PC-9 (cell line): Measurements from ENCODE around the gene PURA.

ENCODE experiments used
- EZH2 ChIP-seq: fragments of 200-600 bp; sonication (generic); IDR thresholded peaks from 2 replicates; pipeline ENCODE4 v1.8.0; 2017; ENCODE audit warnings: antibody characterized with exemption, low read depth
- TF ChIP-seq, protein P1 (sequence below): fragments of 200-600 bp; sonication (generic); conservative IDR thresholded peaks from 2 replicates; pipeline ENCODE4 v1.6.1; 2017; ENCODE audit warnings: mixed run types, antibody characterized with exemption, mild to moderate bottlenecking, moderate library complexity

- no peak for TF ChIP-seq EZH2
- TF ChIP-seq, protein P1, sequence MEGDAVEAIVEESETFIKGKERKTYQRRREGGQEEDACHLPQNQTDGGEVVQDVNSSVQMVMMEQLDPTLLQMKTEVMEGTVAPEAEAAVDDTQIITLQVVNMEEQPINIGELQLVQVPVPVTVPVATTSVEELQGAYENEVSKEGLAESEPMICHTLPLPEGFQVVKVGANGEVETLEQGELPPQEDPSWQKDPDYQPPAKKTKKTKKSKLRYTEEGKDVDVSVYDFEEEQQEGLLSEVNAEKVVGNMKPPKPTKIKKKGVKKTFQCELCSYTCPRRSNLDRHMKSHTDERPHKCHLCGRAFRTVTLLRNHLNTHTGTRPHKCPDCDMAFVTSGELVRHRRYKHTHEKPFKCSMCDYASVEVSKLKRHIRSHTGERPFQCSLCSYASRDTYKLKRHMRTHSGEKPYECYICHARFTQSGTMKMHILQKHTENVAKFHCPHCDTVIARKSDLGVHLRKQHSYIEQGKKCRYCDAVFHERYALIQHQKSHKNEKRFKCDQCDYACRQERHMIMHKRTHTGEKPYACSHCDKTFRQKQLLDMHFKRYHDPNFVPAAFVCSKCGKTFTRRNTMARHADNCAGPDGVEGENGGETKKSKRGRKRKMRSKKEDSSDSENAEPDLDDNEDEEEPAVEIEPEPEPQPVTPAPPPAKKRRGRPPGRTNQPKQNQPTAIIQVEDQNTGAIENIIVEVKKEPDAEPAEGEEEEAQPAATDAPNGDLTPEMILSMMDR = no peak
Observed at GRCh38 chr5:140142246-140142645, 28.3 kb downstream of the PURA start.
